ENCODE results near the gene ARHGAP24.

GRCh38 chr4:85600501-85600900, 125.6 kb downstream of the ARHGAP24 start:
- TF ChIP-seq MEF2A (IDR thresholded peaks at IDR 0.05; ENCODE audit: borderline replicate concordance, low read depth) (no peak), CTCF (IDR thresholded peaks at IDR 0.05) (no peak), ELF1 (IDR thresholded peaks at IDR 0.05) (no peak), EP300 (IDR thresholded peaks at IDR 0.05; ENCODE audit: borderline replicate concordance in 1 of 2, low read depth in 1 of 2, low read length in 1 of 2) (no peak), NFIC (IDR thresholded peaks at IDR 0.05; ENCODE audit: borderline replicate concordance) (no peak), POLR2AphosphoS5 (IDR thresholded peaks at IDR 0.05; ENCODE audit: low read depth, low read length) (no peak), TAF1 (IDR thresholded peaks at IDR 0.05; ENCODE audit: borderline replicate concordance, low read depth, low read length) (no peak), GABPA (IDR thresholded peaks at IDR 0.05; ENCODE audit: low read depth) (no peak), RCOR1 (IDR thresholded peaks at IDR 0.05; ENCODE audit: low read length) (no peak), SIN3A (IDR thresholded peaks at IDR 0.05; ENCODE audit: borderline replicate concordance, low read depth, low read length) (no peak)

Data from SK-N-SH (cell line).